GM23248 (cell line): ENCODE data around the gene FOXE1.

Experiments
- EZH2 ChIP-seq: fragments of 200-600 bp; sonication (generic); IDR thresholded peaks from 2 replicates; pipeline ENCODE4 v1.6.1; 2018; ENCODE audit warnings: antibody characterized with exemption, mild to moderate bottlenecking; ENCODE audit not compliant: insufficient read depth, poor library complexity, severe bottlenecking
- EZH2phosphoT487 ChIP-seq: fragments of 200-600 bp; sonication (generic); IDR thresholded peaks from 2 replicates; pipeline ENCODE4 v1.6.1; 2018; ENCODE audit warnings: antibody characterized with exemption, moderate library complexity, mild to moderate bottlenecking, low read depth; ENCODE audit not compliant: insufficient read depth

- TF ChIP-seq EZH2: peak; percentile 81
- TF ChIP-seq EZH2phosphoT487: no peak
These were observed 1.0 kb downstream of the FOXE1 start for GRCh38 chr9:97853844-97854695.
